HCT116 (cell line): ENCODE measurements around the gene TACO1. TPM values are rescaled to one million over a fixed set of nuclear protein-coding genes. Genes with fewer than 3 reads are reported as not detected.

Experiments
- ATAC-seq: fragments of 200-7000 bp; cut with Tn5 transposase; 2 replicates; pipeline ENCODE4 v1.9.1; 2020; ENCODE audit warnings: mild to moderate bottlenecking, moderate library complexity
- BruUV-seq: library from RNA; stranded (reverse); fragments of 400-500 nt; replicated peaks from 2 replicates; lab custom pipeline; 2021; lab: Mats Ljungman, UMichigan
- CTCF ChIA-PET: fragments of 300-600 bp; sonication (Branson Sonifier 250); formaldehyde crosslinking; loops from one replicate; lab custom pipeline; 2021; ENCODE audit warnings: antibody characterized with exemption; lab: Charles Lee
- POLR2A ChIA-PET: fragments of 300-600, 350-600 bp; sonication (Branson Sonifier 250); formaldehyde crosslinking; loops from one replicate; lab custom pipeline; 2021; ENCODE audit warnings: antibody characterized with exemption; lab: Charles Lee
- RAD21 ChIA-PET, 2 experiments: fragments of 300-600 bp; sonication (Branson Sonifier 250); formaldehyde crosslinking; loops; one replicate each; lab custom pipeline; 2023; ENCODE audit warnings: low total read pairs in 2 of 2; ENCODE audit not compliant: uncharacterized antibody in 2 of 2, unreplicated experiment in 2 of 2, low non-redundant PET in 1 of 2; lab: Charles Lee
- DNase-seq: peaks from one replicate; pipeline ENCODE4 v3.0.0-alpha.2; 2010; ENCODE audit warnings: low read depth, low spot score
- H2AFZ ChIP-seq: fragments of 200-600 bp; shearing (Covaris generic), sonication (generic); 2 replicates; pipeline ENCODE4 v1.6.1; 2017; ENCODE audit warnings: low read depth, mixed run types, mixed read lengths, antibody characterized with exemption, low read length; ENCODE audit not compliant: poor library complexity, severe bottlenecking
- H3K27ac ChIP-seq: 2 replicates; pipeline ENCODE4 v1.5.1; 2012; ENCODE audit warnings: low read depth, low read length
- H3K27me3 ChIP-seq: fragments of 200-600 bp; sonication (generic); 2 replicates; pipeline ENCODE4 v1.6.1; 2016; ENCODE audit warnings: mixed run types, low read length, mixed read lengths; ENCODE audit not compliant: insufficient read depth
- H3K36me3 ChIP-seq, 2 experiments: fragments of 200-500 bp in 1 of 2; fragments of 200-600 bp in 1 of 2; sonication (Bioruptor generic) in 1 of 2; sonication (generic) in 1 of 2; 2 replicates each; pipeline versions ENCODE4 v1.5.1 to v1.6.1; 2014 to 2016; ENCODE audit warnings: low read length in 2 of 2, inconsistent platforms in 1 of 2, mixed read lengths in 1 of 2, mixed run types in 1 of 2; ENCODE audit not compliant: insufficient read depth in 2 of 2, control insufficient read depth in 1 of 2
- H3K4me1 ChIP-seq, 2 experiments: fragments of 200-600 bp in 1 of 2; sonication (generic) in 1 of 2; 2 replicates each; pipeline versions ENCODE4 v1.5.1 to v1.6.1; 2012 to 2017; ENCODE audit warnings: low read length in 2 of 2, inconsistent platforms in 1 of 2, mild to moderate bottlenecking in 1 of 2, mixed read lengths in 1 of 2, mixed run types in 1 of 2, moderate library complexity in 1 of 2; ENCODE audit not compliant: insufficient read depth in 2 of 2, control insufficient read depth in 1 of 2
- H3K4me2 ChIP-seq: fragments of 200-600 bp; sonication (generic); 2 replicates; pipeline ENCODE4 v1.6.1; 2017; ENCODE audit warnings: mixed run types, low read length, mixed read lengths
- H3K4me3 ChIP-seq, 2 experiments: fragments of 200-600 bp in 1 of 2; sonication (generic) in 1 of 2; replicated peaks in 1 of 2; 2 replicates each; pipeline ENCODE4 v1.5.1; 2011 to 2016; ENCODE audit warnings: low read length in 2 of 2, control low read depth in 1 of 2, low read depth in 1 of 2, mild to moderate bottlenecking in 1 of 2, mixed read lengths in 1 of 2, mixed run types in 1 of 2
- H3K79me2 ChIP-seq: fragments of 200-600 bp; sonication (generic); 2 replicates; pipeline ENCODE4 v1.6.1; 2017; ENCODE audit warnings: mild to moderate bottlenecking, mixed run types, low read length, moderate library complexity, mixed read lengths; ENCODE audit not compliant: insufficient read depth
- H3K9ac ChIP-seq: fragments of 200-600 bp; sonication (generic); 2 replicates; pipeline ENCODE4 v1.6.1; 2016; ENCODE audit warnings: low read length, mixed read lengths
- H3K9me2 ChIP-seq: fragments of 200-600 bp; sonication (generic), shearing (Covaris generic); 2 replicates; pipeline ENCODE4 v1.6.1; 2017; ENCODE audit warnings: mixed run types, mild to moderate bottlenecking, moderate library complexity; ENCODE audit not compliant: insufficient read depth
- H3K9me3 ChIP-seq, 2 experiments: fragments of 200-500 bp in 1 of 2; fragments of 200-600 bp in 1 of 2; sonication (Bioruptor generic) in 1 of 2; sonication (generic) in 1 of 2; 2 replicates each; pipeline ENCODE4 v1.6.1; 2014 to 2017; ENCODE audit warnings: low read length in 2 of 2, mixed read lengths in 2 of 2, inconsistent platforms in 1 of 2, low read depth in 1 of 2, mild to moderate bottlenecking in 1 of 2, mixed run types in 1 of 2, moderate library complexity in 1 of 2; ENCODE audit not compliant: control insufficient read depth in 1 of 2, insufficient read depth in 1 of 2
- H4K20me1 ChIP-seq: fragments of 200-600 bp; sonication (generic), shearing (Covaris generic); 2 replicates; pipeline ENCODE4 v1.6.1; 2017; ENCODE audit warnings: mixed run types, mild to moderate bottlenecking, moderate library complexity; ENCODE audit not compliant: insufficient read depth
- ATF3 ChIP-seq: IDR thresholded peaks from 2 replicates; pipeline ENCODE4 v1.6.1; 2012
- CBX3 ChIP-seq: IDR thresholded peaks from 2 replicates; pipeline ENCODE4 v1.6.1; 2012; ENCODE audit warnings: low read depth
- CEBPB ChIP-seq: IDR thresholded peaks from 2 replicates; pipeline ENCODE4 v1.6.1; 2012; ENCODE audit warnings: low read depth
- CTCF ChIP-seq, 3 experiments: fragments of 200-600 bp in 1 of 3; sonication (generic) in 1 of 3; IDR thresholded peaks in 2 of 3; conservative IDR thresholded peaks in 1 of 3; 2 replicates each; pipeline ENCODE4 v1.5.1; 2012 to 2017; ENCODE audit warnings: low read depth in 2 of 3, low read length in 2 of 3, antibody characterized with exemption in 1 of 3, borderline replicate concordance in 1 of 3, control low read depth in 1 of 3, mild to moderate bottlenecking in 1 of 3, mixed read lengths in 1 of 3, mixed run types in 1 of 3, moderate library complexity in 1 of 3; ENCODE audit not compliant: insufficient read depth in 1 of 3
- EGR1 ChIP-seq: IDR thresholded peaks from 2 replicates; pipeline ENCODE4 v1.6.1; 2012; ENCODE audit warnings: low read depth
- ELF1 ChIP-seq: IDR thresholded peaks from 2 replicates; pipeline ENCODE4 v1.6.1; 2012; ENCODE audit warnings: low read depth, borderline replicate concordance
- EZH2phosphoT487 ChIP-seq: fragments of 200-600 bp; IDR thresholded peaks from 2 replicates; pipeline ENCODE4 v1.6.1; 2018; ENCODE audit warnings: antibody characterized with exemption, borderline replicate concordance
- FOSL1 ChIP-seq: IDR thresholded peaks from 2 replicates; pipeline ENCODE4 v1.6.1; 2012; ENCODE audit warnings: low read depth
- JUND ChIP-seq: IDR thresholded peaks from 2 replicates; pipeline ENCODE4 v1.6.1; 2012
- MAX ChIP-seq: IDR thresholded peaks from 2 replicates; pipeline ENCODE4 v1.6.1; 2012
- POLR2A ChIP-seq: IDR thresholded peaks from 2 replicates; pipeline ENCODE4 v1.7.0; 2011; ENCODE audit warnings: borderline replicate concordance; ENCODE audit not compliant: insufficient read depth, insufficient read length; ENCODE audit errors: extremely low read depth
- POLR2AphosphoS5 ChIP-seq: IDR thresholded peaks from 2 replicates; pipeline ENCODE4 v1.6.1; 2011; ENCODE audit warnings: mild to moderate bottlenecking, low read depth, low read length, moderate library complexity
- REST ChIP-seq: IDR thresholded peaks from 2 replicates; pipeline ENCODE4 v1.6.1; 2012; ENCODE audit warnings: low read depth
- SP1 ChIP-seq: IDR thresholded peaks from 2 replicates; pipeline ENCODE4 v1.6.1; 2012; ENCODE audit warnings: low read depth
- SRF ChIP-seq: IDR thresholded peaks from 2 replicates; pipeline ENCODE4 v1.6.1; 2012; ENCODE audit warnings: low read depth
- TCF7L2 ChIP-seq: IDR thresholded peaks from 2 replicates; pipeline ENCODE4 v1.7.0; 2011; ENCODE audit warnings: borderline replicate concordance, inconsistent platforms; ENCODE audit not compliant: insufficient read depth, insufficient read length; ENCODE audit errors: extremely low read depth
- YY1 ChIP-seq: IDR thresholded peaks from 2 replicates; pipeline ENCODE4 v1.6.1; 2011; ENCODE audit warnings: low read length, low read depth, moderate library complexity, mild to moderate bottlenecking; ENCODE audit not compliant: insufficient replicate concordance; ENCODE audit errors: extremely low read depth
- ZFX ChIP-seq: fragments of 450-650 bp; IDR thresholded peaks from 2 replicates; pipeline ENCODE4 v1.6.1; 2017
- ZNF274 ChIP-seq: fragments of 200-500 bp; sonication (Bioruptor generic); IDR thresholded peaks from 2 replicates; pipeline ENCODE4 v1.6.1; 2014; ENCODE audit warnings: mild to moderate bottlenecking, low read depth, low read length, inconsistent platforms
- intact Hi-C: fragments of 100-400 bp; cut with micrococcal nuclease; formaldehyde crosslinking; loops from 2 replicates; pipeline ENCODE4 v1.10.0; 2022
- total RNA-seq: library from RNA; stranded (reverse); gene quantifications from one replicate; pipeline ENCODE4 v1.2.1, GENCODE V29; 2021; ENCODE audit not compliant: unreplicated experiment

TACO1 gene
- total RNA-seq, 1 experiment from 2014 or later: 39.6 TPM

- Histone ChIP-seq H3K9ac (no peak overlapping the region), H2AFZ (no peak overlapping the region), H3K4me1 (no peaks in the 10 kb centered on the region), H4K20me1 (no peaks in the 10 kb centered on the region), H3K9me2 (no peaks in the 10 kb centered on the region), H3K4me3 (no peak overlapping the region), H3K36me3 (no peaks in the 10 kb centered on the region), H3K4me2 (no peak overlapping the region)
- DNase-seq: no peak
- BruUV-seq: TSS peak; percentile 16
- RAD21 ChIA-PET: no interaction called here
- no peak for TF ChIP-seq YY1
- TF ChIP-seq EGR1: no peak
- TF ChIP-seq MAX: no peak
- no peak for TF ChIP-seq REST
- no peak for TF ChIP-seq ATF3
- TF ChIP-seq CTCF (IDR thresholded peaks at IDR 0.05 in 2 of 3, conservative IDR thresholded peaks at IDR 0.05 in 1 of 3; ENCODE audit: borderline replicate concordance in 1 of 3, insufficient read depth in 1 of 3, low read depth in 2 of 3, low read length in 2 of 3): no peak
- no peak for TF ChIP-seq EZH2phosphoT487
- no peak for TF ChIP-seq POLR2A
- TF ChIP-seq ZFX: no peak
- no peak for TF ChIP-seq POLR2AphosphoS5
- no peak for TF ChIP-seq ZNF274
- TF ChIP-seq CEBPB: no peak
- TF ChIP-seq SRF: no peak
- TF ChIP-seq CBX3: no peak
- no peak for TF ChIP-seq SP1
- TF ChIP-seq TCF7L2: no peak
- no peak for TF ChIP-seq FOSL1
- no peak for TF ChIP-seq ELF1
- no peak for TF ChIP-seq JUND
- TF ChIP-seq, all 23 proteins: peak for 0
- no peaks in the 10 kb centered on the region for H3K9me3 ChIP-seq
- ChIA-PET POLR2A (interaction anchor here (0.7 kb wide), 1 partner anchor 65 kb away, joined by 3 read pairs; no protein-coding TSS in a partner anchor), CTCF (interaction anchor here (1.1 to 2.5 kb wide), 2 partner anchors 22 to 208 kb away, joined by 4 to 8 read pairs; no protein-coding TSS in a partner anchor)
- H3K27me3 ChIP-seq: no peaks in the 10 kb centered on the region
- H3K27ac ChIP-seq: no peak overlapping the region
- intact Hi-C loops: no loop called here
- H3K79me2 ChIP-seq: no peaks in the 10 kb centered on the region
- ATAC-seq: no peak
Observed at GRCh38 chr17:63633742-63634141, 33.0 kb downstream of the TACO1 start.
